Measurements from ENCODE around the gene FGFRL1.
A peak's percentile ranks its signal among the peaks of the same experiment; 100 is the strongest.

Gene FGFRL1

DNA sequence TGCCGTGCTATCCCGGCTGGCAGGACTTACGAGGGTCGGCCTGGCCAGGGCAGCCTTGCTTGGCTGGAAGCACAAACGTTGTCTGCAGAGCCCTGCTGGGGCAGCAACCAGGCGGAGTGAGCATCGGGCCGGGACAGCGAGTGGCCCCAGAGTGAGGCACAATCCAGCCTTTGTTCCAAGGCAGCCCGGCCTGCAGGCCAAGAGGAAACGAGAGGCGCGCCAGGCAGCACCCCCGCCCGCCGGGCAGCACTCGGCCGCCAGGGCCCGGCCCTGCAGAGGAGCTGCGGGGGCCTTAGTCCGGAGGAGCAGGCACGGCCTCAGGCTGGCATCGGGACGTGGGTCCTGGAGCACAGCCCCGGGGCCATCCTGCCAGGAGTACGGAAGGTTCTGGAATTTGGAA is 24.1 kb downstream of the FGFRL1 start:
- Histone ChIP-seq H3K36me3 (ENCODE audit: control insufficient read depth, insufficient read depth, low read length) (no peaks in the 10 kb centered on the region), H3K27me3 (ENCODE audit: control insufficient read depth, insufficient read depth, low read length) (no peaks in the 10 kb centered on the region), H3K4me1 (ENCODE audit: control insufficient read depth, insufficient read depth, low read length) (no peaks in the 10 kb centered on the region), H3K4me3 (ENCODE audit: low read depth, low read length) (no peak overlapping the region), H3K9me3 (ENCODE audit: control insufficient read depth, insufficient read depth, low read length) (no peaks in the 10 kb centered on the region), H3K9ac (ENCODE audit: low read depth, low read length) (no peak overlapping the region)

DNA sequence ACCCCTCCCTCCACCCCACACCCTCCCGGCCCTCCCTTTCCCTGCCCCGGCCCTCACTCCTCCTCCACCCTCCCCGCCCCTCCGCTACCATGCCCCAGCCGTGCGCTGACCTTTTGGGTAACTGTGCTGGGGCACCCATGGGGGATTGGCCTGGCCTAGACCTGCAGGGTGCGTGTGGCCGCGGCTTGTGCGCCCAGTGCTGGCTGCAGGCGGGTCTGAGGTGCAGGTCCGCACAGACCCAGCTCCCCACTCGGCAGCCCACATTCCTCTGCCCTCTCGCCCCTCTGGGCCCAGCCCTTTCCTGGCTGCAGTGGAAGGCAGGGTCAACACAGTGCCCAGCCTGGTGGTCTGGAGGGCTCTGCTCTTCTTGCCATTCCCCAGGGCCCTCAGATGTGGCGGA is 24.7 kb downstream of the FGFRL1 start:
- Histone ChIP-seq H3K4me1 (ENCODE audit: control insufficient read depth, insufficient read depth, low read length) (no peaks in the 10 kb centered on the region), H3K9me3 (ENCODE audit: control insufficient read depth, insufficient read depth, low read length) (no peaks in the 10 kb centered on the region), H3K36me3 (ENCODE audit: control insufficient read depth, insufficient read depth, low read length) (no peaks in the 10 kb centered on the region), H3K27me3 (ENCODE audit: control insufficient read depth, insufficient read depth, low read length) (no peaks in the 10 kb centered on the region), H3K4me3 (ENCODE audit: low read depth, low read length) (no peak overlapping the region), H3K9ac (ENCODE audit: low read depth, low read length) (no peak overlapping the region)

DNA sequence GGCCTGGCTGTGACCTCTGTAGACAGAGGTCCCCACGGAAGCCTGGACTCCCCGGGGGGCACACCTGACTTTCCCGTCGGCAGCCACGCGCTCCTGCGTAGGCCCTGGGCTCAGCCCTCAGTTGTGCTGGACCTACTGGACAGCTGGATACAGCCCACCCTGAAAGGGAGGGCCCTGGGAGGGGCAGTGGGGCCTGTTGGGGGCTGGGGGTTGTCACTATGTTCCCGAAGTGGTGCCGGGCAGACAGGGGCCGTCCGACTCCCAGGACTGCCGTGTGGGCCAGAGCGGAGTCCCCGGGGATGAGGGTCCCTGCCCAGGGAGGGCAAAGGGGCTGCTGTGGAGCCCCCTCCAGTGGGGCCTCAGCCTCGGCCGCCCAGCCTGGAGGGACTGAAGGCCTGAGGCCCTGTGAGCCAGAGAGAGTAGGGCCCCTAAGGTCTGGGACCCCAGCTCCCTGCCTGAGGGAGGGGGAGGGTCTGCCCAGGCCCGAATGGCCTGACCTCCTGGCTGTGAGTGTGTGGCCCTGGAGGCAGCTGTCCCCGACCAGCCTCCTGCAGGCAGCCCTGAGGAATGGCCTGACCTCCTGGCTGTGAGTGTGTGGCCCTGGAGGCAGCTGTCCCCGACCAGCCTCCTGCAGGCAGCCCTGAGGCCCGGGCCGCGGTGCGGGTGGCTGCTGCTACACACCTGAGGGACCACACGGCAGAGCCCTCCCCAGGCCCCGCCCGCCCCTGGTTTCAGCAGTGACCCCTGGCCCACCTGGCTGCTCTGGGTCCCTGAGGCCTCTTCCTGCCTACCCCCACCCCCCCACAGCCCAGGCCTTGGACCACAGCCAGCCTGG is 25.8 kb downstream of the FGFRL1 start:
- Histone ChIP-seq H3K4me3 (ENCODE audit: low read depth, low read length) (no peak overlapping the region), H3K9me3 (ENCODE audit: control insufficient read depth, insufficient read depth, low read length) (no peaks in the 10 kb centered on the region), H3K9ac (ENCODE audit: low read depth, low read length) (no peak overlapping the region), H3K36me3 (ENCODE audit: control insufficient read depth, insufficient read depth, low read length) (no peaks in the 10 kb centered on the region), H3K4me1 (ENCODE audit: control insufficient read depth, insufficient read depth, low read length) (peaks cover 3% of the 10 kb centered on the region), H3K27me3 (ENCODE audit: control insufficient read depth, insufficient read depth, low read length) (no peaks in the 10 kb centered on the region)

GRCh38 chr4:1038948-1039492 is 27.6 kb downstream of the FGFRL1 start:
- H3K9ac ChIP-seq (ENCODE audit: low read depth, low read length) = no peak overlapping the region
- H3K4me3 ChIP-seq (ENCODE audit: low read depth, low read length) = no peak overlapping the region
- no peaks in the 10 kb centered on the region for H3K27me3 ChIP-seq (ENCODE audit: control insufficient read depth, insufficient read depth, low read length)

GRCh38 chr4:1039493-1040343 is 28.3 kb downstream of the FGFRL1 start:
- H3K4me1 ChIP-seq (ENCODE audit: control insufficient read depth, insufficient read depth, low read length) = peaks cover 3% of the 10 kb centered on the region
- H3K9me3 ChIP-seq (ENCODE audit: control insufficient read depth, insufficient read depth, low read length) = no peaks in the 10 kb centered on the region
- H3K9ac ChIP-seq (ENCODE audit: low read depth, low read length) = no peak overlapping the region
- H3K4me3 ChIP-seq (ENCODE audit: low read depth, low read length) = peak overlapping the region; percentile 2
- no peaks in the 10 kb centered on the region for H3K36me3 ChIP-seq (ENCODE audit: control insufficient read depth, insufficient read depth, low read length)
- H3K27me3 ChIP-seq (ENCODE audit: control insufficient read depth, insufficient read depth, low read length) = peaks cover 4% of the 10 kb centered on the region

More at GRCh38 chr4:1038948-1039492, 27.6 kb downstream of the FGFRL1 start:
- Histone ChIP-seq H3K36me3 (ENCODE audit: control insufficient read depth, insufficient read depth, low read length) (no peaks in the 10 kb centered on the region), H3K9me3 (ENCODE audit: control insufficient read depth, insufficient read depth, low read length) (no peaks in the 10 kb centered on the region), H3K4me1 (ENCODE audit: control insufficient read depth, insufficient read depth, low read length) (peaks cover 3% of the 10 kb centered on the region)

GRCh38 chr4:1040344-1041146 is 29.1 kb downstream of the FGFRL1 start:
- Histone ChIP-seq H3K36me3 (ENCODE audit: control insufficient read depth, insufficient read depth, low read length) (no peaks in the 10 kb centered on the region), H3K4me1 (ENCODE audit: control insufficient read depth, insufficient read depth, low read length) (peaks cover 3% of the 10 kb centered on the region), H3K4me3 (ENCODE audit: low read depth, low read length) (peak overlapping the region; percentile 2), H3K9me3 (ENCODE audit: control insufficient read depth, insufficient read depth, low read length) (no peaks in the 10 kb centered on the region), H3K27me3 (ENCODE audit: control insufficient read depth, insufficient read depth, low read length) (peaks cover 7% of the 10 kb centered on the region), H3K9ac (ENCODE audit: low read depth, low read length) (no peak overlapping the region)

GRCh38 chr4:1041147-1041935 is 29.9 kb downstream of the FGFRL1 start:
- H3K4me3 ChIP-seq (ENCODE audit: low read depth, low read length) = no peak overlapping the region
- H3K9me3 ChIP-seq (ENCODE audit: control insufficient read depth, insufficient read depth, low read length) = no peaks in the 10 kb centered on the region
- peaks cover 7% of the 10 kb centered on the region for H3K27me3 ChIP-seq (ENCODE audit: control insufficient read depth, insufficient read depth, low read length)
- peak overlapping the region; percentile 16 for H3K9ac ChIP-seq (ENCODE audit: low read depth, low read length)
- H3K4me1 ChIP-seq (ENCODE audit: control insufficient read depth, insufficient read depth, low read length) = peaks cover 3% of the 10 kb centered on the region
- H3K36me3 ChIP-seq (ENCODE audit: control insufficient read depth, insufficient read depth, low read length) = no peaks in the 10 kb centered on the region

DNA sequence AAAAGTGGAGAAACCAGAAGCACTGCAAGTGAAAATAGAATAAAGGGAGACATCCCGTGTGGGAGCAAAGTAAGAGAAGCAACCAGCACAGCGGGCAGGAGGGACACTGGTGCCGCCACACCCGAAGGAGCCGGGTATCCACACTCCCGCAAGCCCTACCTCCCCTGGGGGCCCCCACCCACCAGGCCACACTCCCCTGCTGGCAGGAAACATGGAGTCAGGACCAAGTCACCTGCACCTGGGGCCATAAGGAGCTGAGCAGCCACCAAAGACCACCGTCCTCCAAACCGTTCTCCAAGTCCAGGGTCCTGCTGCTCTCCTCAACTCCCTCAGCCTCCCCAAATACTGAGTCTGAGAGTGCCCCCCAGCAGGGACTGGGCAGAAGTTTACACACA is 30.5 kb downstream of the FGFRL1 start:
- H3K4me1 ChIP-seq (ENCODE audit: control insufficient read depth, insufficient read depth, low read length) = peaks cover 3% of the 10 kb centered on the region
- H3K9ac ChIP-seq (ENCODE audit: low read depth, low read length) = peak overlapping the region; percentile 16
- peaks cover 8% of the 10 kb centered on the region for H3K27me3 ChIP-seq (ENCODE audit: control insufficient read depth, insufficient read depth, low read length)
- no peaks in the 10 kb centered on the region for H3K9me3 ChIP-seq (ENCODE audit: control insufficient read depth, insufficient read depth, low read length)
- H3K4me3 ChIP-seq (ENCODE audit: low read depth, low read length) = no peak overlapping the region
- H3K36me3 ChIP-seq (ENCODE audit: control insufficient read depth, insufficient read depth, low read length) = no peaks in the 10 kb centered on the region

DNA sequence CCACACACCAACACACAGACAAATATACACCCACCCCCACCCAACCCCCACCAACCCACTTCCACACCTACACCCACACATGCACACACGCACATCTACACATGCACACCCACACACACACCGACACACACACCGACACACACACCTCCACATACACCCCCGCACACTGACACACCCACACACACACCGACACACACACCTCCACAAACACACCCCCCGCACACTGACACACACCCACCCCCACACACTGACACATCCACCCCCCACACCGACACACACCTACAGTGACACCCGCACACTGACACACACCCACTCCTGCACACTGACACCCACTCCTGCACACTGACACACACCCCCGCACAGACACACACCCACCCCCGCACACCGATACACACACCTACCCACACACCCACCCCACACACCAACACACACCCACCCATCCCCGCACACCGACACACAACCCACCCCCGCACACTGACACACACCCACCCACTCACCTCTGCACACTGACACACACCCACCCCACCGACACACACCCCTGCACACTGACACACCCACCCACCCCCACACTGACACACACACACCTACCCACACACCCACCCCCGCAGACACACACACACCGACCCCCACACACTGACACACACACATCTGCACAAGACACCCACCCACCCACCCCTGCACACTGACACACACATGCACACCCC is 31.1 kb downstream of the FGFRL1 start:
- no peak overlapping the region for H3K4me3 ChIP-seq (ENCODE audit: low read depth, low read length)
- no peaks in the 10 kb centered on the region for H3K36me3 ChIP-seq (ENCODE audit: control insufficient read depth, insufficient read depth, low read length)
- H3K9me3 ChIP-seq (ENCODE audit: control insufficient read depth, insufficient read depth, low read length) = no peaks in the 10 kb centered on the region
- H3K4me1 ChIP-seq (ENCODE audit: control insufficient read depth, insufficient read depth, low read length) = peaks cover 3% of the 10 kb centered on the region
- H3K9ac ChIP-seq (ENCODE audit: low read depth, low read length) = no peak overlapping the region
- peaks cover 9% of the 10 kb centered on the region for H3K27me3 ChIP-seq (ENCODE audit: control insufficient read depth, insufficient read depth, low read length)

GRCh38 chr4:1043162-1043561 is 31.7 kb downstream of the FGFRL1 start:
- Histone ChIP-seq H3K9me3 (ENCODE audit: control insufficient read depth, insufficient read depth, low read length) (no peaks in the 10 kb centered on the region), H3K9ac (ENCODE audit: low read depth, low read length) (no peak overlapping the region), H3K36me3 (ENCODE audit: control insufficient read depth, insufficient read depth, low read length) (no peaks in the 10 kb centered on the region), H3K4me1 (ENCODE audit: control insufficient read depth, insufficient read depth, low read length) (peaks cover 3% of the 10 kb centered on the region), H3K27me3 (ENCODE audit: control insufficient read depth, insufficient read depth, low read length) (peaks cover 9% of the 10 kb centered on the region), H3K4me3 (ENCODE audit: low read depth, low read length) (no peak overlapping the region)

All from iPS-15b (cell line).